ENCODE data around the gene ZNF248.
"Not testable (repeated sequence)": the region's sequence is repeated elsewhere in the genome, so short reads cannot be mapped to it uniquely, and the experiment has no call there.

The ZNF248 gene

DNA sequence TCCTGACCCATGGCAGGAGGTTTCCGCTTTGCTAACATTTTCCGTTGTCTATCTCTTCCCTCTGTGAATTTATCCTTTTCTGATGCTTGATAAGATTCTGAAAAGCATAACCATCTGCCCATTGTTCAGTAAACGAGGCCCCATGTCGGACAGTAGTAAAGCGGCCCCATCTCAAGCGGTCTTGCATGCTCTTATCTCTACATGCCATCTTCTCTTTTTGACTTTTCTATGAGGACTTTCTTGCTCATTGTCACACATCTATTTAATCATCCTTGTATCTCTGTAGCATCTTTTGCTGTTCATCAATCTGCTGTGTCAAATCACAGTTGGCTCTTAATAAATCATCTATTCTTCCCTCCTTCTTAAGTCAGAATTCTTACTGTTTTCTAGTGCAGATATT, 37.6 kb downstream of the ZNF248 start:
- no peak for DNase-seq

DNA sequence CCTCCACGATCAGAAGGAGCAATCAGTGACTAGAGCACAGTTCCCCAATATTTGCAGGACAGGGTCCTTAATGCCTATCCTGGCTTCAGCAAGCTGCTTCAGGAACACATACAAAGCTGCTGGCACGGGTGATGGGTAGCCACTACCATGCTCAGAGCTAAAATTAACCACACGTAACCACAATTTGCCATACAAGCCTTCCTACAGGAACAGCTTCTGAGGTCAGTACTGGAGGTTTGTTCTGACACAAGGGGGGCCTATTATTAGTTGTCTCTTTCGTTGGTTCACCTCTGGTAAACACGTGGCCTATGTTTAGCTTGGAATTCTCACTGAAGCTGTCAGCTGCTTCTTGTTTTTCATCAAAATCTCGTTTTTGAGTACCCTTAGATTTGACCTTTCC, 41.1 kb downstream of the ZNF248 start:
- no peak for DNase-seq

DNA sequence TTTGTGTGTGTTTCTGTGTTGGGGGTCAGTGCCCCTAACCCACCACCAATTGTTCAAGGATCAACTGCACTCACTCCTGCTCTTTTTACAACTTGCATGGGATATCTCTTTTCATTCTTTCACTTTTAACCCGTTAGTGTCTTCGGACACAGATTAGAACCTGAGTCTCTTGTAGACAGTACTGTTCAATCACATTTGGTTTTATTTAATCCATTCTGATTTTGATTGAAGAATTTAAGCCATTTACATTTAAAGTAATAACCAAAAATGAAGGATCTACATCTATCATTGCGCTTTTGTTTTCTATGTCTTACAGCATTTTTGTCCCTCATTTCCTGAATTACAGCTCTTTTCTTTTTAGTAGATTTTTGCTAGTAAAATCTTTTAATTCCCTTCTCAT, 43.6 kb downstream of the ZNF248 start:
- DNase-seq = no peak

DNA sequence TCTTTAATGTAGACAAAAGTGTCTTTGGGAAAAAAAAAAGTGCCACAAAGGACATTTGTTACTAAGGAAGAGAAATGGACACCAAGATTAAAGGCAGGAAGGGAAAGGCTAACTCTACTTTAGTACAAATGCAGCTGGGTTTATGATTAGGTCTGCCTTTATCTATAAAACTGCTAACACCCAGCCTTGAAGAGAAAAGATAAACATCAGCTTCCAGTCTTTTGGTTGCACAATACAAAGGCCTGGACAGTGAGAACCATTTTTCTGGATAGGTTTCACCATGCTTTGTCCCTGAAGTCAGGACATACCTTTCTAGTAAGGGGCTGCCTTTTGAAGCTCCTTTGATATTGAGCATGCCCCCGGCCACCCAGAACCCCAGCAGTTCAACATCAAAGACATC, 45.1 kb downstream of the ZNF248 start:
- no peak for DNase-seq

DNA sequence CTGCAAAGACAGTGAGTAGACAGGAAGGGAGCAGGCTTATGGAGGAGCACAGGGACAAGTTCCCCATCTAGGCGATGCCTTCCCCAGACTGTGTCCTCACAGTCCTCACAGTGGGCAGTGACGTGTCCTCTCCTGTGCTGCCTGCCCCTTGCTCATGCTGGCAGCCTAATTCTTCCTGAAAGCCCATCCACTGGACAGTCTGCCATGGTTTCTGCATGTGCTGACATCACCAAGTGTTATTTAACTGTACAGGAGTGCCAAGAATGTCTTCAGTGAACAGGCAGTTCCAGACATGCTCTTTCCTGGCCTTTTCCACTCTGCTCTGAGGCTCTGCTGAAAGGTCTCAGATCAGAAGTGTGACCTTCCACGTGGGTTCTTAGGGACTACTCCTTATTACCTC, 54.1 kb downstream of the ZNF248 start:
- DNase-seq = no peak

DNA sequence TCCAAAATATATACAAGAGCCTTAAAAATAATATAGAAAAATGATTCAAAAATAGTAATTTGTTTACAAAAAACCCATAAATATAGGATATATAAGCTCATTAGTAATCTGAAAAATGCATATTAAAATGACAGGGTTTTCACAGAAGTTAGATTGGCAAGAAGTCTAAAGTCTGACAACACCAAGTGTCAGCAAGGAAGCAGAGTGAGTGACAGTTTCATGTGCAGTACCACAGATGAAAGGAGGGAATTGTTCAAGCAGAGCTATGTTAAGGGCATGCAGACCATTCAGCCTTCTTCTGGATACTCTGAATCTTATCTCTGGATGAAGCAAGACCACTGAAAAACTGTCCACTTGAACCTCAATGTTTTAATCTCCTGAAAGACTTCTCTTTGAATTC, 55.9 kb downstream of the ZNF248 start:
- no peak for DNase-seq

DNA sequence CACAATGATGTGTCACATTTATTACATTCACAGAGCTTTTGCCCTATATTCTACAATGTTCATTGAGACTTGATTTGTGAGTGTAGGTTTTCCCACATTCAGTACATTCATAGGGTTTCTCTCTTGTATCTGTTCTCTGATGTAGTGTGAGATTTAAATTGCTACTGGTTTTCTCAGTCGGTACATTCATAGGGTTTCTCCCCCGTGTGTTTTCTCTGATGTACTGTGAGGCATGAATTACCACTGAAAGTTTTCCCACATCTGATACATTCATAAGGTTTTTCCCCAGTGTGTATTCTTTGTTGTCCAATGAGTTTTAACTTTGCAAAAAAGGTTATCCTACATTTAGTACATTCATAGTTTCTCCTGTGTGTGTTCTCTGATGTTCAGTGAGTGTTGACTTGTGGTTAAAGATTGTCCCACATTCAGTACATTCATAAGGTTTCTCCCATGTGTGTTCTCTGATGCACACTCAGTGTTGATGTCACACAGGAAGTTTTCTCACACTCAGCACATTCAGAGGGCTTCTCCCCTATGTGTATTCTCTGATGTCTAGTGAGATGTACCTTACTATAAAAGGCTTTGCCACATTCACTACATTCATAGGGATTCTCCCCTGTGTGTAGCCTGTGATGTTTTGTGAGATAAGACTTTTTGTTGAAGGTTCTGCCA, 63.0 kb downstream of the ZNF248 start:
- no peak for DNase-seq

DNA sequence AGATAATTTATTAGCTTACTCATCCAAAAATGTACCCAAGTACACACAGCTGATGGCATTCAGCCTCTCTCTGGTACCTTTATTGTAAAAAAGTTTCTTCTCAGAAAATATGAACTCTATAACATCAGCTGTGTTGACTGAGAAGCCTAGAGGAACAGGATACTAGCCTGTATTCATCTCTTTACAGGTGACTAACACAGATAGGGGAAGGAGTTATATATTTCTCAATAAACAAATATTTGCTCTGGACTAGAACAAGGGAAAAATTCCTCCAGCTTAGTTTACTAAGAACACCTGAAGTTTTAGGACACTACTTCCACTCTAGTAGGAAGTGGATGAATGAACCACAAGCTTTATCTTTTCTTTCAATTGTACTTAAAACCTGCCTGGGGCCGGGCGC, 67.8 kb downstream of the ZNF248 start:
- DNase-seq = no peak

DNA sequence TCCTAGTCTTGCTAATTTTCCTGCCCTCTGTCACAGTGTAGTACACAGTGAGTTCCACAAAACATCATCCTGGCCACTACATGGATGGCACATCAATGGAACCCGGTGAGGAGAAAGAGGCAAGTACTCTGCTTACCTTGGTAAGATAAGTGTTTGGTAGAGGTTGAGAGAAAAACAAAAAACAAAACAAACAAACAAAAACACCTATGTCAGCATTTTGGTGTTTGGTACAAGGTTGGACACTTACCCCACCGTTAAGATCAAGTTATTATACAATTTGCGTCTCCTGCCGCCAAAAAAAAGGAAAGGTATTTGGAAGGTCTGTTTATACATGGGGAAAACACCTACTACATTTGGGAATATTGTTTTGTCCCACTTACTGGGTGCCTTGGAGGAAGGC, 72.7 kb downstream of the ZNF248 start:
- DNase-seq = no peak

DNA sequence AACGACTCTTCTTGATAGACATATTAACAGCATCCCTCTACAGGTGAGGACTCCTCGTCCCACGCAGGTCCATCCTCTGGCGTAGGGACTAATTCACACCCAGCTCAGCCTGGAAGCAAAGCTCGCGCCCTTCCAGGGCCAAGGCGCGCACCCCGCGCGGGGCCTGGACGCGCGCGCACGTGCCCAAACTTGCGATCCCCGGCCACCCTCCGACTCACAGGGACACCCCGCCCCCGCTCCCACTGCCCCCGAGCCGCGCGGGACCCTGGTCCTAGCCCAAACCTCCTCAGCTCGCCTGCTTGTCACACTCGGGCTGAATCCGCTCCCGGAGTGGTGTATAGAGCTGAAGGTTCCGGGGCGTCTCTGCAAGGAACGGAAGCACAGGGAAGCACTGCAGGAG, 76.9 kb downstream of the ZNF248 start:
- no peak for DNase-seq

DNA sequence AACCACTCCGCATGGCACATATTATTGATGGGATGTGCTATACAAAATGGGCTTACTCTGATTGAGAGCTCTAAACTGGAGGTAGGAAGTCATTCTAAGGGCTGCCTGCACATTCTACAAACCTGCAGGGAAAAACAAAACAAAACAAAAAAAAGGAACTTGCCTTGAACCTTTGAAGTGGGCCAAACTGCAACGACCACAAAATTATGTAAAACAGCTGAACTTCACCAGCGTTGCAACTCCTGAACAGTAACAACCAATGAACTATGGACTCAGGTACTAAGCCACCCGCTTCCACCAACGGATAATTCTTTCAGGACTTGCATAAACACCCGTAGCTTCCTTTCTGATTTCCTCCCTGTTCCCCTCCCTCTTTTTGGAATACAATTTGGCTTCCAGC, 80.4 kb downstream of the ZNF248 start:
- DNase-seq = no peak

DNA sequence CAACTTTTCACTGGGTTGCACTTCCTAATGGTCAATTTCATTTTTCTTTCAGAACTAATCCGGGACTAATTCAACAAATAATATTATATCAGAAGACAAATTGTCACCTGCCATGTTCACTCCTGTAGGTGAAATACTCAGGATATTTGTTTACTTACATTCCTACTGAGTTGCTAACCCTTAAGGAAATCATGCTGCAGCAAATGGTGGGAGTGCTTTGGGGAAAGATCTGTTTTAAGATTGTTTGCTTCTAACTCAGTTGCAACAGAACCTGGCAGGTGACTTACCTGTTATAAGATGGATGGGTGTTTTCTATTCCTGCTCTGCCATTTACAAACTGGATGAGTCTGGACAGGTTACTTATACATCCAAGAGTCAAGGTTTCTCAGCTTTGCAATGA, 81.8 kb downstream of the ZNF248 start:
- no peak for DNase-seq

DNA sequence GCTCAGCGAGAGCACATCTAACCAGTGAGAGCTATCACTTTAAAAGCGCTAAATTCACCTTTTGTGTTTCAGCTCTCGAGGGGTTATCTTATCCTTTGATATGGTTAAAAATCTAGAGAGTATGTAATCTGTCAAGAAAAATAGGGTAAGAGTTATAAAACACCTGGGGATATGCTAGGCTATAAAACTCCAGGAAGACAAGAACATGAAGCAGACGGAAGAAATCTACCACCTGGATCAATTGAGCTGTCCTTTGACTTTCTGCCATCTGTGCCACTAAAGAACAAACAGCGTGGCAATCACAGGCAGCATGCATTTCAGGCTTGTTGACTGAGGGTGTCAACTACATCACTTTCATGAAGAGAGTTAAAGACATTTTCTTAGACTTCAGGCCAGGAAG, 83.1 kb downstream of the ZNF248 start:
- no peak for DNase-seq

DNA sequence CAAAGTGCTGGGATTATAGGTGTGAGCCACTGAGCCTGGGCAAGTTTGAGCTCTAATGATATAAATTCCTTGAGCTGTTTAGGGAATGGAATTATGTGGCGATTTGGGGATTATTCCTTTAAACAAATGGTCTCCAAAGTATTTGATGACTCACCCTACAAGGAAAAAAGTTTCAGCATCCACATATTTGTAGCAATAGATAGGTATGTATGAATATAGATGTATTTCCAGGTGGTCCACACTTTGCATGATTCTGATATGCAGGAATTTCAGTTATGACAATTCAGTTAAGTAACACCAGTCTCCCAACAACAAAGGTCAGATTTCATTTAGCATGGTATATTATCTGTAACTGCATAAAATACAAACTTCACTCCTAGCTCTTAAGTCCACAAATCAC, 92.2 kb downstream of the ZNF248 start:
- DNase-seq = no peak

DNA sequence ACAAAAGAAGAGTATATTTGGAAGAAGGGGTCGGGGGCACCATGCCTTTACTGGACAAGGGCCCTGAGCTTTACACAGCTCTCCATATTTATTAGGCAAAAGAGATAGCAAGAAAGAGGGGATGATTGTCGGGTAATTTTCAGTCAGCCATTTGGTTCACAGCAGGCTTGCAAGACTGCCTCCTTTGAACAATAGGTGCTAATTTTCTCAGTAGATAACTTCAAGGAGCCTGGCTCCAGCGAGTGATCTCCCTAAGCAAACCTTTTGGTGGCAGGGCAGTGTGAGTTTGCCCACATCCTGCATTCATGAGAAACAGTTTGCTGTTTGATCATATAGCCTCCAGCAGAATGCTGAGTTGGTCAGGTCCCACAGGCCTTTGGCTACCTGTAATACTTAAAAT, 94.3 kb downstream of the ZNF248 start:
- no peak for DNase-seq

DNA sequence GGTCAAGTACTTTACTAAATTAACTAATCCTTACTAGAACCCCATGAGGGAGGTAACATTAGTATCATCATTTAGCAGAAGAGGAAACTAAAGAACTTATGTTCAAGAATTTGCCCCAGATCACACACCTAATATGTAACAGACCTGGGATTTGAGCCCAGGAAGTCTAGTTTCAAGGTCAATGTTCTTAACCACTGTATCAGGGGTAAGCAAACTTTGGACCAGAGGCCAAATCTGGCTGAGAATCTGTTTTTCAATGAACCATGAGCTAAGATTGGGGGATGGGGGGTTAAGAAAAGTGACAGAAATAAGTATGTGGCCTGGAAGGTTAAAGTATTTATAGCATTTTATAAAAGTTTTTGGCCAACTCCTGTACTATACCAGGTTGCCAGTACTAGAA, 95.1 kb downstream of the ZNF248 start:
- DNase-seq = no peak

DNA sequence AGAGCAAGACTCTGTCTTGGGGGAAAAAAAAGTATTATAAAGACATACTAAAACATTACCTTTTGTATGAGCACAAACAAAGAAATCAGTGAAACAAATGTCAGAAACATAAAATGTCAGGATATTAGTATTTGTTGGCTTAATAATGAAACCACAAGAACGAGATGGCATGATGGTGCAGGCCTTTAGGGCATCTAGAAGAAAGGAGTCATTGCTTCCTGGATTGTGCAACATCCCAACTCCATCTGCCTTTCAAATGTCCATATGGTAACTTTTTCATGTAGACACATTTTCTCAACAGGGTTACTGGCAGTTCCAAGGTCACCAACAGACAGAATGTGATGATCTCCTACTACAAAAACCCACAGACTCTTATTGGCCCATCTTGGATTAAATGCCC, 96.6 kb downstream of the ZNF248 start:
- DNase-seq = no peak

DNA sequence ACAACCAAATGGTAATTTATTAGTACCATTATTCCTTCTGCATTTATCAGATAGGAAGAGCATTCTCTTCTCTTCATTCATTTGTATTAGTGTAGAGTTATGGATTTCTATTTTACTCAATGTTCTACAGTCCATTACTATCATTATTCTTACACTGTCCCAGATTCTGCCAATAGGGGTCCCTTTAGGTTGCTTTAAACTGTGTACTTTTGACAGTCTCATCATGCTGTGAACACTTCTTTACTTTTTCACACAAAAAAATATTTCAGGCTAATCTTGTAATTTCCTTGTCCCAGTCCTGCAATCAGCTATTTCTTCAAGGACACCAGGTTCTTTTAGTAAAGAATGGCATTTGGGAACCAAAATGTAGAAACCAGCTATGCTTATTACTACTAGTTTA, 99.3 kb downstream of the ZNF248 start:
- no peak for DNase-seq

DNA sequence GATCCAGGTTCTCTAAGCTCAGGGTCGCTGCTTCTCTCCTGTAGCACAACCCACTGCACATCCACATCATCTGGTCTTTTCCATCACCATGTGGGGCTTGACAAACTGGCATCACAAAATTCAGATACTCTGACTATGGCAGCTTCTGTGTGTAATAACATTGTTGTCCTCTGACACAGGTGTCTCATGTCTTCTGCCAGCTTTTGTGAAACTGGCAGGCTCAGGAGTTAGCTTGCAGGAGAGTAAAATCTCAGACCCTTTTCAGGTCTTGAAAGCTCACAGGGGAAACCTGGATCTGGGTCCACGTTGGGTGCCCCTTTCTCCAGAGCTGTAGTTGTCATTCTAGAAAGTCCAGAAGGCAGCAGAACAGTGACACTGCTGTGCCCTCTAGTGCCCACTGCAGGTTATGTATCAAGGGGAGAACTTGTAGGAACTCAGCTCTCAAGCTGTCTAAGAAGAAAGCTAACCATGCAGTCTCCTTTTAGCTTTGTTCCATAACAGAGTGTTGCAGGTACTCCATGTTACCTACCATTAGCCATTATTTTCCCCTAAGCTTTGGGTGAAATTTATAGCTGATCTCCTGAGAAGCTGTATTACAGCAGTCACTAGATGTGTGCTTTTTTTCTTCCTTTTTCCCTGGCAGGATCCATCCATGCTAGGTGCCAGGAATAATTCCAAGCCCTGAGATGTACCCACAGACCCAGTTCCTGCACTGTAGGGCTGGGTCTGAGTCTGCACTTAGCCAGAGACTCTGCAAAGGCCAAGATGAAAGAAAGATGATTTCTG, 102.7 kb downstream of the ZNF248 start:
- DNase-seq = no peak

DNA sequence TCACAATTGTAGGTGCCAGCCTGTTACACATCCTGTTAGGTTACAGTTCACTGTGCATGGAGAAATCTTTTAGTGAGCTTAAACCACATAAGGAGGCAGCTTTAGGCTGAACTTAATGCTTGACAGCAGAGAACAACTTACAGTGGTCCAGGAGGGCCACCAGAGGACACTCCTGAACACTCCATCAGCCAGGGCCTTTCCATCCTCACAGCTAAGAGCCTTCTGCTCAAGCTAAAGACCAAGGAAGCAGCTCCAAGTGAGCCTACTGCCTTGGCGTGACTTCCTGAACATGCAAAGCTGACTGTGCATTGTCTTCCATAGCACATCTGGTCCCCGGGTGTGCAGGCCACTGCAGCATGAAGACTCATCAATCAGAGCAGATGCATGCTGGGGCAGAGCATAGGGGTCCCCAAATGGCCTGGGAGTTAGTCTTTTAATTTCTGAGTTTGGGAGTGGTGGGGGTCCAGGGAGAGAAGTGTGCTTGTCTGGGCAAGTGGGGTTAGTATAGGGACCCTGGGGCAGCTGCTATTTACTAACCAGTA, 105.0 kb downstream of the ZNF248 start:
- DNase-seq = no peak

DNA sequence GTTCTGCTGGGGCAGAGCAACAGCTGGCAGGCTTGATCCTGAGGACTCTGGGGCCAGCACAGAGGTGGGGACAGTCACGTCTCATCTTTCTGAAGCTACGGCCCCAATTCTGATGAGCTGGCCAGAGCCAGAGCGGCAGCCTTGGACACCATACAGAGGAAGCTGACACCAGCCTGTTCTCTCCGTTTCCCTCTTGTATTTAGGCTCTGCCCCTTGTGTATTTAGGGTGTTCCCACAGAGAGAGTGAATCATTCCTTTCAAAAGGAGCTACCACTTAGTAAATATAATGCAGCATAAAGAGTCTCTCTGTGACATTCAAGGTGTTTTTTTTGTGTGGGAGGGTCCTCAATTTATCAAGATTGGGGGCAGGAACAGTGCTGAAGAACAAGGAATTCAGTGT, 109.2 kb downstream of the ZNF248 start:
- no peak for DNase-seq

DNA sequence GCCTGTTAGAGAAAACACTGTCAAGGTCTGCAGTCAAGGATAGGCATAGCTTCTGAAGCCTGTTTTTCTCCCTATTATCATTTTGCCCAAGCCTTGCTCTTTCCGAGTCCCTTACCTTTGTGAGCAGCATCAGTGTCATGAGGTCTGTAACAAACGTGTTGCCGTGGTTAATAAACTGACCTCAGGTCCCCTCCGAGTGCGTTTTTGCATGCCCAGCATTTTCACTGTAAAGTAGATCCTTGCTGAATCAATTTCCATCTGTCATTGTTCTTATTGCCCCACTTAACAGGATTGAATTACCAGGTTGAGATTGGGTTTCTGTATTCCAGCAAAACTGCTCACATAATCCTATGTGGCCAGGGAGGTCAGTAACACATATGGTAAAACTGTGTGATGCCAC, 110.3 kb downstream of the ZNF248 start:
- DNase-seq = no peak

DNA sequence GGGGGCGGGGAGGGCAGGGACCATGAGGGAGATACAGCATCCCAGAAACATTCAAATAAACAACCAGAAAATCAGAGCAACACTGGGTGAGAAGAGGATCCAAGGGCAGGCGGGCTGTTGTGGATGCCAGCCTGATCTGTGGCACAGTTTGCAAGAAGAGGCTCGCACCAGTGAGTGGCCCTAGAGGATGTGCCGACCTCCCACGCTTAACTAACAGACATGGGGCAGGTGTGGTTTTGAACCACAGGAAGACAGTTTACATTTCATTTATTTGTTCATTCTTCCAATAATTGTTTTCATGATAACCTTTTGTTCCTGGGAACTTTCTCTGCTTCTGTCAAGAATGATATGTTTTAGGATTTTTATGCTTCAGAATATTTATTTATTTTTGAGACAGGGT, 115.6 kb downstream of the ZNF248 start:
- no peak for DNase-seq

DNA sequence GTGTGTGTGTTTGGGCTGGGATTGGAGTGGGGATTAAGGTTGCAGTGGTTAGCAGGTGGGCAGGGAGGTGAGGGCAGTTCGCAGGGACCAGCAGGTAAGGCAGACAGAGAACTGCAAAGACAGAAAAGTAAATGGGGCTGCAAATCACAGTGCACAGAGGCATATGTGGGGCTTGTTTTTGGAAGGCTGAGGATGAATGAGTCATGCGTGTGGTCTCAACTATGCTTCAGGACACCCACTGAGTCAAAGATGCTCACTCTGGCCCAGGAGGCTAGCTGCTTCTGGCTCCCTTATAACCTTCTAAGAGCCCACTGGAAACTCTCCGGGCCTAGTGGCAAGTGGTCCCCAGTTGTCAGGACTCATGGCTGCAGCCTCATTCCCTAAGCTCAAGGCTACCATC, 118.2 kb downstream of the ZNF248 start:
- no peak for DNase-seq

DNA sequence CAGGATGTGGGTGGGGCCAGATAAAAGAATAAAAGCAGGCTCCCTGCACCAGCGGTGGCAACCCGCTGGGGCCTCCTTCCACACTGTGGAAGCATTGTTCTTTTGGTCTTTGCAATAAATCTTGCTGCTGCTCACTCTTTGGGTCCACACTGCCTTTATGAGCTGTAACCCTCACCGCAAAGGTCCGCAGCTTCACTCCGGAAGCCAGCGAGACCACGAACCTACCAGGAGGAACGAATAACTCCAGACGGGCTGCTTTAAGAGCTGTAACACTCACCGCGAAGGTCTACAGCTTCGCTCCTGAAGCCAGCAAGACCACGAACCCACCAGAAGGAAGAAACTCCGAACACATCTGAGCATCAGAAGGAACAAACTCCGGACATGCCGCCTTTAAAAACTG, 119.2 kb downstream of the ZNF248 start:
- not testable (repeated sequence) for DNase-seq

All from NCI-H1048 (cell line).